ENCODE results near the gene SDK2.

The SDK2 gene

DNA sequence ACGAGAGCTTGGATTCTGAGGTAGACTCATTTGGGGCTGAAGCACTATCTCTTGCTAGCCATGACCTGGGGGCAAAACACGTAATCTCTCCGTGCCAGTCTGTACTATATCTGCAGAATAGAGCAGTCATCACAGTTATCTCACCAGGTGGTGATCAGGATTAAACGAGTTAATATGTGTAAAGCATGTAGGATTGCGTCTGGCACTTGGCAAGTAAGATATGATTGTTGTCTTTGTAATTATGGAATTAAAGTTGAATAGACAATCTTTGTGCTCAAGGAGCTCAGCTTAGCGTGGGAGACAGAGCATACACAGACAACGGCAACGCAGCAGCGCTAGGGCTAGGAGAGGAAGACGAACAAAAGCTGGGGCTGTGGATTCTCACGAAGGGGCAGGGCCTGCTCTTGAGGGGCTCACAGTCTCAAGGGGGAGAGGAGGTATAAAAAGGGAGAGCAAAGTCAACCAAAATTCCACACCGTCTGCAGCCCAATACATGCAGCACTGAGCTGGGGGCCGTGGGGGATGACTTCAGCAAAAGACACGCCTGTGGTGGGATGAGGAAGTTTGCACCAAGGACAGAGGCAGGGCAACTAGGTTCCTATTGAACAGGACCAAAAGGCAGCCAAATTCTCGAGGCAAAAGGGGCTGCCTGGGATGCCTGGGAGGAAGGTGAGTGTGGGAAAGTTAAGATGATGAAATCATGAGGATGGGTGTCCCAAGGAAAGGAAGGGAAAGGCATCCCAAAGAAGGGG is 68.6 kb downstream of the SDK2 start:
- no peak for FAIRE-seq
- no peak for DNase-seq (ENCODE audit: insufficient read length, low spot score)

DNA sequence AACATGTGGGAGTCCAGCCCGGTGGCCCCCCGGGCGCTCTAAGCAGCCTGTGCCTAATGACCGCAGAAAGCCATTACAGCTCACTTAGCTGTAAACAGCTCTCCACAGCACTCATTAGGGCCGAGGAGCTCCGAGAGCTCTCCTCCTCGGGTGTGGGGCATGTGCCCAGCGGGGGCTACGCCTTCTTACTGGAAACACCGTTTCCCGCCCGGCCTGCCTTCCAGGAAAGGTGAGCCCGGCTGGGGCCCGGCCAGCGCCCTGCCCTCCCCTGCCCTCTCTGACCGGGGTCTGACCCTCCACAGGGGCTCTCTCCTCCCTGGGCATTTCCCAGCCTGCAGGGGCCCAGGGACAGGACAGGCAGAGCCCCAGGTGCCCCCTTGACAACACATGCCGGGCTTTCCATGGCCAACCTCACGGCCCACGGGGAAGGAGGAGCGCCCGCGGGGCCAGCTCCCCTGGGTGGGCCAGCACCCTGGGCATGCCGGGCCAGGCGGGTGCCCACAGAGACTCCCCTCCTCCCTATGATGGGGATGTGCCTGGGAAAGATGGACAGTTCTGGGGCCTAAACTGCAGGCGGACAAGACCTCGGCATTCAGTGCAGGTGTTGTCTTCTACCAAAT is 72.6 kb downstream of the SDK2 start:
- no peak for DNase-seq (ENCODE audit: insufficient read length, low spot score)
- no peak for FAIRE-seq
- TF ChIP-seq PAX5 (IDR thresholded peaks at IDR 0.05; ENCODE audit: insufficient read depth, low read length, severe bottlenecking) (no peak), POU2F2 (IDR thresholded peaks at IDR 0.05; ENCODE audit: low read depth, low read length) (no peak), POLR2A (IDR thresholded peaks at IDR 0.05; ENCODE audit: low read depth, low read length) (no peak), SPI1 (IDR thresholded peaks at IDR 0.05; ENCODE audit: low read depth, low read length) (no peak), POLR2AphosphoS5 (IDR thresholded peaks at IDR 0.05; ENCODE audit: low read depth, low read length) (no peak), TAF1 (IDR thresholded peaks at IDR 0.05; ENCODE audit: low read depth, low read length) (no peak)

More for the DNA sequence above, 68.6 kb downstream of the SDK2 start:
- TF ChIP-seq POU2F2 (IDR thresholded peaks at IDR 0.05; ENCODE audit: low read depth, low read length) (no peak), POLR2A (IDR thresholded peaks at IDR 0.05; ENCODE audit: low read depth, low read length) (no peak), POLR2AphosphoS5 (IDR thresholded peaks at IDR 0.05; ENCODE audit: low read depth, low read length) (no peak), SPI1 (IDR thresholded peaks at IDR 0.05; ENCODE audit: low read depth, low read length) (no peak), PAX5 (IDR thresholded peaks at IDR 0.05; ENCODE audit: insufficient read depth, low read length, severe bottlenecking) (no peak), TAF1 (IDR thresholded peaks at IDR 0.05; ENCODE audit: low read depth, low read length) (no peak)

DNA sequence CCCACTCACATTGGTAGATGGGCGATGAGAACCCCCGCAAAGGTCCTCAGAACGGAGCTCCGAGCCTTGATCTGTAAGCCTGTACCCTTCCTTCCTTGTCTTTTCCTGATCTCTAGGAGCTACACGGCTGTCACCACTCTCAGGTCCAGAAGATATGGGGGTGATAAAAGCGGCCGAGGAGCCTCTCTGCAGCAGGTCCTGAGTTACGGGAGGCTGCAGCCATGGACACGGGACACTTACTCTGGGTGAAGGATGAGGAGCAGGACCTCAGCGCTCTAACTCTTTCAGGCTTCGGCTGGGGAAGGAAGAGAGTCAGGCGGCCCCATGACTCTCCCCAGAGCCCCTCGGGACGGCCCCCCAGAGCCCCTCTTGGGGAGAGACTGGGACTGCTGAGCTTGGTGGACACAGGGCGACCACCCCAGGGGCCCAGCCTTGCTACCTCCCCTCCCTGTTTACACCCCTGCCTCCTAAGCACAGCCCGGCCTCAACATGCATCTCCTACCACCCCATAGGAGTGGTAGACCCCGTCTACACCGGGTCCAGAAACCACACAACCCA is 74.4 kb downstream of the SDK2 start:
- DNase-seq (ENCODE audit: insufficient read length, low spot score), result no peak
- TF ChIP-seq PAX5 (IDR thresholded peaks at IDR 0.05; ENCODE audit: insufficient read depth, low read length, severe bottlenecking) (no peak), TAF1 (IDR thresholded peaks at IDR 0.05; ENCODE audit: low read depth, low read length) (no peak)
- FAIRE-seq, result no peak

DNA sequence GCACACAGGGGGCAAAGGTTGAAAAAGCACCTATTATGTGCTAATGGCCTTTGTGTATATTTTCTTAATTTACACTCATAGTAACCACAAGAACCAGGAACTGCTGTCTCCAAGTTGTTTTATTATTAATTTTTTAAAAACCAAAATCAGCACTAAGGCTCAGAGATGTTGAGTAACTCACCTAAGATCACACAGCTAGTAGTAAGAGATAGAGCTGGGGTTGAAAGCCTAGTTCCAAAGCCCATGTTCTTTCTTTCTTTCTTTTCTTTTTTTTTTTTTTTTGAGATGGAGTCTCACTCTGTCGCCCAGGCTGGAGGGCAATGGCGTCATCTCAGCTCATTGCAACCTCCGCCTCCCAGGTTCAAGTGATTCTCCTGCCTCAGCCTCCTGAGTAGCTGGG is 75.3 kb downstream of the SDK2 start:
- TF ChIP-seq POU2F2 (IDR thresholded peaks at IDR 0.05; ENCODE audit: low read depth, low read length) (no peak), SPI1 (IDR thresholded peaks at IDR 0.05; ENCODE audit: low read depth, low read length) (no peak), PAX5 (IDR thresholded peaks at IDR 0.05; ENCODE audit: insufficient read depth, low read length, severe bottlenecking) (no peak), POLR2A (IDR thresholded peaks at IDR 0.05; ENCODE audit: low read depth, low read length) (no peak), TAF1 (IDR thresholded peaks at IDR 0.05; ENCODE audit: low read depth, low read length) (no peak), POLR2AphosphoS5 (IDR thresholded peaks at IDR 0.05; ENCODE audit: low read depth, low read length) (no peak)
- FAIRE-seq, result no peak
- no peak for DNase-seq (ENCODE audit: insufficient read length, low spot score)

DNA sequence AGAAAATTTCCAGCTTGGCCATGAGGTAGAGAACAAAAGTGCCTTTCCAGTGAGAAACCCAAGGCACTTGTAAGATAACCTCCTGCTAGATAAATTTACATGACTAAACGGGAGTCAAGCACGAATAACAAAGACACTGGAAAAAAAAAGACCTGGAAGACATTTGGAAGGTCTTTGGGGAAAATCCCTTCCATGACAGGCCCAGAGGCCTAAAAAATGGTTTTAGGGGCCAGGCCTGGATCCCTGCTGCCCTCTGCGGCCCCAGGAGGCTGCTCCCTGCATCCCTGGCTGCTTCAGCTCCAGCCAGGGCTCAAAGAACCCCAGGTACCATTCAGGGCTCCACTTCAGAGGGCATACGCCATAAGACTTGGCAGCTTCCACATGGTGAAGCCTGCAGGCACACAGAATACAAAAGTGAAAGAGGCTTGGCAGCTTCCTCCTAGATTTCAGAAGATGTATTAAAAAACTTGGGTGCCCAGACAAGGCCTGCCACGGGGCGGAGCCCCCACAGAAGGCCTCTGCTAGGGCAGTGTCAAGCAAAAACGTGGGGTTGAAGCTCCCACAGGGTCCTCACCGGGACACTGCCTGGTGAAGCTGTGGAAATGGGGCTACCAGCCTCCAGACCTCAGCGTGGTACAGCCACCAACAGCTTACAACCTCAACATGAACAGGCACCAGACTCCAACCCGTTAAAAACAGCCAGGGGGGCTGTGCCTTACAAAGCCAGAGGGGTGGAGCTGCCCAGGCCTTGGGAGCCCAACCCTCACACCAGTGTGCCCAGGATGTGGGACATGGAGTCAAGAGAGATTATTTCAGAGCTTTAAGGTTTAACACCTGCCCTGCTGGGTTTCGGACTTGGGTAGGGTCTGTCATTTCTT is 77.1 kb downstream of the SDK2 start:
- no peak for DNase-seq (ENCODE audit: insufficient read length, low spot score)
- FAIRE-seq, result no peak
- TF ChIP-seq TAF1 (IDR thresholded peaks at IDR 0.05; ENCODE audit: low read depth, low read length) (no peak), POU2F2 (IDR thresholded peaks at IDR 0.05; ENCODE audit: low read depth, low read length) (no peak), PAX5 (IDR thresholded peaks at IDR 0.05; ENCODE audit: insufficient read depth, low read length, severe bottlenecking) (no peak), POLR2AphosphoS5 (IDR thresholded peaks at IDR 0.05; ENCODE audit: low read depth, low read length) (no peak), POLR2A (IDR thresholded peaks at IDR 0.05; ENCODE audit: low read depth, low read length) (no peak), SPI1 (IDR thresholded peaks at IDR 0.05; ENCODE audit: low read depth, low read length) (no peak)

DNA sequence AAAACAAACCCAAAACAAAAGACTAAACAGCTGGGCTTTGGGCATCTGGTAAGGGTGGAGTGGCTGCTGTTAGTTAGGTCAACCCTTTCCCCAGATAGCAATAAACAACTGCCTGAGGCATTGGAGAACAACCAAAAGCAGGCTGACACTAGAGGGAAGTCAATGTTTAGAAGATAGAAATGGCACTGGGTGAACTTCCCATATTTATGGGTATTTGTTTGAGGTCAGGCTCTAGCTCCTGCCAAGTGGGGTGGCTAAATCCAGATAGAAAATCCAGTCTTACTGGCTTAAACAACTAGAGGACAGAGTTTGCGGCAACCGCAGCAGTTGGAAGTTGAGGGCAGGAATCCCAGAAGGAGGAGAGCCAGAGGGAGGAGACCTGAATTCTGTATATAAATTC is 79.4 kb downstream of the SDK2 start:
- no peak for TF ChIP-seq POLR2AphosphoS5 (IDR thresholded peaks at IDR 0.05; ENCODE audit: low read depth, low read length)
- no peak for TF ChIP-seq POLR2A (IDR thresholded peaks at IDR 0.05; ENCODE audit: low read depth, low read length)
- TF ChIP-seq SPI1 (IDR thresholded peaks at IDR 0.05; ENCODE audit: low read depth, low read length), result no peak
- no peak for TF ChIP-seq POU2F2 (IDR thresholded peaks at IDR 0.05; ENCODE audit: low read depth, low read length)
- no peak for TF ChIP-seq TAF1 (IDR thresholded peaks at IDR 0.05; ENCODE audit: low read depth, low read length)
- TF ChIP-seq PAX5 (IDR thresholded peaks at IDR 0.05; ENCODE audit: insufficient read depth, low read length, severe bottlenecking), result no peak
- FAIRE-seq, result no peak
- DNase-seq (ENCODE audit: insufficient read length, low spot score), result no peak

DNA sequence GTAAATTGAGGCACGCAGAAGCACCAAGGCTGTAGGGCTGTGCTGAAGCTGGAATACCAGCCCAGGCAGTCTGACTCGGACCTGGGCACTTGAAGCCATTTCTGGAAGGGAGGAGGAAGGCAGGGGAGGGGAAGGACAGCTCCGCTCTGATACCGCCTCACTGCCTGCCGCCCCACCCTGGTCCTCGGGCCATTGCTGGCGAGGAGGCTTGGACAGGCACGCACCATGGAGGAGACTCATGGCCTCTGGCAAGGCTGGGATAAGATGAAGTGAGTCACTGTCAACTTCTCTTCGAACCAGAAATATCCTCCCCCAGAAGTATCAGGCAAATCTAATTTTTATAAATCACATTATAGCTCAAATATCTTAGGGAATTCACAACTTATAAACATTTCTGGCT is 81.3 kb downstream of the SDK2 start:
- TF ChIP-seq TAF1 (IDR thresholded peaks at IDR 0.05; ENCODE audit: low read depth, low read length) (no peak), POLR2AphosphoS5 (IDR thresholded peaks at IDR 0.05; ENCODE audit: low read depth, low read length) (no peak), PAX5 (IDR thresholded peaks at IDR 0.05; ENCODE audit: insufficient read depth, low read length, severe bottlenecking) (no peak), POLR2A (IDR thresholded peaks at IDR 0.05; ENCODE audit: low read depth, low read length) (no peak), SPI1 (IDR thresholded peaks at IDR 0.05; ENCODE audit: low read depth, low read length) (no peak), POU2F2 (IDR thresholded peaks at IDR 0.05; ENCODE audit: low read depth, low read length) (no peak)
- FAIRE-seq (no peak), DNase-seq (ENCODE audit: insufficient read length, low spot score) (no peak)

DNA sequence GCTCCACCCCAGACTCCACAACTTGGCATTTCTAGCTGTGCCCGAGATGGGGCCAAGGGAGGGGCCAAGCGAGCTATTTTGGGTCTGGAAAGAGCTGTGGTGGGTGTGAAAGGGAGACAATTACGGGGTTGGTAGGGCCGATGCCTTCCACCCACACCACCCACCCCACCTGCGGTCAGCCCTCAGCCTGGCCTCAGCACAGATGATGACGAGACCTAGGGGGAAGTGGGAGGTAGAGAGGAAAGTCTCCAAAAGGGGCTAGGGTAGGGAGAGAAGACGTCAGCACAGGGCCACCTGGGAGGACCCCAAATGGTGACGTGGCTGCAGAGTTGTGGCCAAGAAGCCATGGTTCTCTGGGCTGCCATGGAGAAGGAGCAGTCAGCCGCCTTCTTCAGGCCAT is 83.1 kb downstream of the SDK2 start:
- FAIRE-seq (no peak), DNase-seq (ENCODE audit: insufficient read length, low spot score) (no peak)
- no peak for TF ChIP-seq PAX5 (IDR thresholded peaks at IDR 0.05; ENCODE audit: insufficient read depth, low read length, severe bottlenecking)
- TF ChIP-seq POU2F2 (IDR thresholded peaks at IDR 0.05; ENCODE audit: low read depth, low read length), result no peak

DNA sequence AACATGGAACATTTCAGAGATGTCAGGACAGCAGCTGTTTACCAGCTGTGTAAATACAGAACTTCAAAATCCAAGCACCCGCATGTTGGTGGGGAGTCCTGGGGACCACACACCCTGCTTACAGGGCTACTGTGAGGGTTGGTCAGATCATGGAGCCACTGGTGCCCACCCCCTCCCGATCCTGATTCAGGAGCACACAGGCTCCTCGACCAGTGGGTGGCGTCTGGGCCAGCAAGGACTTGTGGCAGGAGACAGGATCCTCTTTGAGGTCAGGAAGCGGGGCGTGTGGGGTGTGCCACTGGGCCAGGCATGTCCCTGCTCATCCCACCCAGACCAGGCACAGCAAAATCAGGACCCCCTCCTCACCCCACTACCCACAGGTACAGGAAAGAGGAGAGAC is 83.6 kb downstream of the SDK2 start:
- TF ChIP-seq SPI1 (IDR thresholded peaks at IDR 0.05; ENCODE audit: low read depth, low read length) (no peak), TAF1 (IDR thresholded peaks at IDR 0.05; ENCODE audit: low read depth, low read length) (no peak), POU2F2 (IDR thresholded peaks at IDR 0.05; ENCODE audit: low read depth, low read length) (no peak), POLR2AphosphoS5 (IDR thresholded peaks at IDR 0.05; ENCODE audit: low read depth, low read length) (no peak), PAX5 (IDR thresholded peaks at IDR 0.05; ENCODE audit: insufficient read depth, low read length, severe bottlenecking) (no peak), POLR2A (IDR thresholded peaks at IDR 0.05; ENCODE audit: low read depth, low read length) (no peak)
- FAIRE-seq (no peak), DNase-seq (ENCODE audit: insufficient read length, low spot score) (no peak)
